C4-2B (cell line): ENCODE measurements around the gene CUX1.
"Not testable (repeated sequence)": the region's sequence is repeated elsewhere in the genome, so short reads cannot be mapped to it uniquely, and the experiment has no call there.

Source experiments
- H3K27ac ChIP-seq: fragments of 450-650 bp; 2 replicates; pipeline ENCODE4 v1.5.1; 2017
- CTCF ChIP-seq: fragments of 450-650 bp; conservative IDR thresholded peaks from 2 replicates; pipeline ENCODE4 v1.5.1; 2017; ENCODE audit warnings: mild to moderate bottlenecking
- ZFX ChIP-seq: fragments of 450-650 bp; IDR thresholded peaks from 2 replicates; pipeline ENCODE4 v1.6.1; 2017

The CUX1 gene

GRCh38 chr7:101843293-101844271, 26.2 kb downstream of the CUX1 start:
- no peak overlapping the region for H3K27ac ChIP-seq

GRCh38 chr7:101845974-101846373, 28.5 kb downstream of the CUX1 start:
- TF ChIP-seq ZFX (no peak), CTCF (no peak)
- H3K27ac ChIP-seq: no peak overlapping the region

More at GRCh38 chr7:101843293-101844271, 26.2 kb downstream of the CUX1 start:
- TF ChIP-seq CTCF: no peak
- no peak for TF ChIP-seq ZFX

GRCh38 chr7:101846800-101847538, 29.5 kb downstream of the CUX1 start:
- no peak overlapping the region for H3K27ac ChIP-seq
- TF ChIP-seq CTCF: no peak
- no peak for TF ChIP-seq ZFX

GRCh38 chr7:101848208-101848951, 31.0 kb downstream of the CUX1 start:
- TF ChIP-seq CTCF: no peak
- no peak overlapping the region for H3K27ac ChIP-seq

- not testable (repeated sequence) for H3K27ac ChIP-seq
Observed at GRCh38 chr7:101849314-101849713, 31.9 kb downstream of the CUX1 start.

- H3K27ac ChIP-seq: not testable (repeated sequence)
Observed at GRCh38 chr7:101852364-101852763, 34.9 kb downstream of the CUX1 start.

GRCh38 chr7:101853684-101854083, 36.3 kb downstream of the CUX1 start:
- H3K27ac ChIP-seq: no peak overlapping the region
- TF ChIP-seq CTCF (no peak), ZFX (no peak)
